T-cell (primary cell): Measurements from ENCODE around the gene AP5S1. TPM values are rescaled to one million over a fixed set of nuclear protein-coding genes. Genes with fewer than 3 reads are reported as not detected.
A peak's percentile ranks its signal among the peaks of the same experiment; 100 is the strongest.
"Not testable (repeated sequence)": the region's sequence is repeated elsewhere in the genome, so short reads cannot be mapped to it uniquely, and the experiment has no call there.

Experiments
- ATAC-seq, 4 experiments: fragments of 200-7000 bp in 3 of 4; fragments of 150-1000 bp in 1 of 4; cut with Tn5 transposase; replicated peaks in 1 of 4; 1 replicate in 3 of 4; 2 replicates in 1 of 4; pipeline ENCODE4 v1.10.0; 2021; ENCODE audit warnings: moderate library complexity in 3 of 4, mild to moderate bottlenecking in 2 of 4, moderate number of reproducible peaks in 1 of 4
- CTCF ChIA-PET, 2 donors: fragments of 300-600 bp; sonication (Branson Sonifier 250); formaldehyde crosslinking; loops; one replicate each; lab custom pipeline; 2022; ENCODE audit warnings: antibody characterized with exemption in 2 of 2; lab: Charles Lee
- POLR2A ChIA-PET, 2 donors: fragments of 300-600 bp; sonication (Branson Sonifier 250); formaldehyde crosslinking; loops; one replicate each; lab custom pipeline; 2022; ENCODE audit warnings: antibody characterized with exemption in 2 of 2; lab: Charles Lee
- DNase-seq, 35 experiments: peaks; one replicate each; pipeline versions ENCODE4 v3.0.0 to v3.0.0-alpha.2; 2013 to 2023
- H3K27ac ChIP-seq: one replicate; pipeline ENCODE4 v1.5.1; 2013; ENCODE audit warnings: low read length
- H3K27me3 ChIP-seq, 2 experiments: replicated peaks in 1 of 2; 1 replicate in 1 of 2; 2 replicates in 1 of 2; pipeline versions ENCODE4 v1.6.1 to v1.7.0; 2013; ENCODE audit warnings: low read length in 1 of 2, mixed read lengths in 1 of 2; ENCODE audit not compliant: control insufficient read depth in 2 of 2, insufficient read depth in 2 of 2; ENCODE audit errors: extremely low read depth in 1 of 2
- H3K36me3 ChIP-seq, 2 donors: 1 replicate in 1 of 2; 2 replicates in 1 of 2; pipeline versions ENCODE4 v1.6.1 to v1.7.0; 2013; ENCODE audit warnings: low read length in 1 of 2; ENCODE audit not compliant: control insufficient read depth in 2 of 2, insufficient read depth in 1 of 2; ENCODE audit errors: extremely low read depth in 1 of 2
- H3K4me1 ChIP-seq, 2 experiments: 1 replicate in 1 of 2; 2 replicates in 1 of 2; pipeline versions ENCODE4 v1.6.1 to v1.7.0; 2013; ENCODE audit warnings: low read length in 2 of 2, mixed read lengths in 1 of 2; ENCODE audit not compliant: insufficient read depth in 2 of 2, control insufficient read depth in 1 of 2; ENCODE audit errors: extremely low read depth in 1 of 2
- H3K4me3 ChIP-seq, 2 donors: 1 replicate in 1 of 2; 2 replicates in 1 of 2; pipeline versions ENCODE4 v1.5.1 to v1.7.0; 2013; ENCODE audit warnings: mild to moderate bottlenecking in 2 of 2, low read length in 1 of 2, moderate library complexity in 1 of 2; ENCODE audit not compliant: control insufficient read depth in 1 of 2; ENCODE audit errors: extremely low read depth in 1 of 2
- H3K9me3 ChIP-seq: 2 replicates; pipeline ENCODE4 v1.7.0; 2013
- H3K27ac Mint-ChIP-seq, 2 donors: one replicate each; pipeline ENCODE4 v1.8.0; 2020 to 2021; ENCODE audit warnings: mild to moderate bottlenecking in 2 of 2, mixed read lengths in 2 of 2
- H3K27me3 Mint-ChIP-seq, 2 donors: one replicate each; pipeline ENCODE4 v1.8.0; 2021 to 2022; ENCODE audit warnings: mixed read lengths in 2 of 2
- H3K36me3 Mint-ChIP-seq: one replicate; pipeline ENCODE4 v1.8.0; 2021; ENCODE audit warnings: mixed read lengths
- H3K4me1 Mint-ChIP-seq, 3 donors: one replicate each; pipeline ENCODE4 v1.8.0; 2020 to 2022; ENCODE audit warnings: mixed read lengths in 3 of 3, mild to moderate bottlenecking in 1 of 3
- H3K4me3 Mint-ChIP-seq, 3 donors: one replicate each; pipeline ENCODE4 v1.8.0; 2020 to 2022; ENCODE audit warnings: mild to moderate bottlenecking in 3 of 3, mixed read lengths in 3 of 3, moderate library complexity in 3 of 3
- H3K9me3 Mint-ChIP-seq, 3 donors: one replicate each; pipeline ENCODE4 v1.8.0; 2020 to 2022; ENCODE audit warnings: mixed read lengths in 3 of 3
- WGBS: methylation state at CpG from one replicate; pipeline ENCODE4 v1.1.5; 2013; ENCODE audit warnings: missing lambda C conversion rate; ENCODE audit not compliant: insufficient coverage; 5-methylcytosine and 5-hydroxymethylcytosine counted together
- total RNA-seq, 35 experiments: library from RNA in 6 of 35; stranded (reverse) in 6 of 35; fragments of 120-200 nt in 1 of 35; gene quantifications; one replicate each; pipeline versions ENCODE4 v1.2.1 to v1.2.4 and lab custom pipeline; 2013 to 2026

The AP5S1 gene
- total RNA-seq, 5 donors from 2014 or later (not counting 1 experiment from before 2014, with no cell fraction given) = 11.5 to 17.3 (median 14.4) TPM

GRCh38 chr20:3825526-3825925 is 5.2 kb downstream of the AP5S1 start:
- ChIA-PET POLR2A (no interaction called here), CTCF (no interaction called here)
- Histone ChIP-seq H3K9me3 (no peaks in the 10 kb centered on the region), H3K36me3 (peaks cover 15 to 44% of the 10 kb centered on the region in 2 donors), H3K4me1 (peaks cover 0 to 9% of the 10 kb centered on the region in 2 experiments), H3K27me3 (no peaks in the 10 kb centered on the region), H3K4me3 (no peak overlapping the region), H3K27ac (no peak overlapping the region)
- Mint-ChIP-seq H3K4me1 (peaks cover 10 to 15% (median 12%) of the 10 kb centered on the region in 3 donors), H3K36me3 (peaks cover 27% of the 10 kb centered on the region), H3K9me3 (no peaks in the 10 kb centered on the region), H3K27ac (peak overlapping the region in 1 of 2 donors; percentile 3), H3K4me3 (no peak overlapping the region), H3K27me3 (no peaks in the 10 kb centered on the region)
- WGBS = 88% methylated on average over 5 of the region's 7 CpGs
- ATAC-seq = no peak
- no peak for DNase-seq

GRCh38 chr20:3826420-3826819 is 6.1 kb downstream of the AP5S1 start:
- peak overlapping the region in 1 of 2 donors; percentile 52 for H3K27ac Mint-ChIP-seq
- 89% methylated on average over 1 of the region's 4 CpGs for WGBS

GRCh38 chr20:3828798-3829197 is 8.5 kb downstream of the AP5S1 start:
- no peak for ATAC-seq
- Mint-ChIP-seq H3K36me3 (peaks cover 16% of the 10 kb centered on the region), H3K9me3 (no peaks in the 10 kb centered on the region), H3K27ac (no peak overlapping the region), H3K27me3 (no peaks in the 10 kb centered on the region), H3K4me1 (no peaks in the 10 kb centered on the region), H3K4me3 (no peak overlapping the region)
- Histone ChIP-seq H3K36me3 (peaks cover 8 to 28% of the 10 kb centered on the region in 2 donors), H3K4me1 (no peaks in the 10 kb centered on the region), H3K4me3 (no peak overlapping the region), H3K27ac (no peak overlapping the region), H3K9me3 (no peaks in the 10 kb centered on the region), H3K27me3 (no peaks in the 10 kb centered on the region)
- WGBS = 93% methylated on average over 3 of the region's 3 CpGs
- no peak for DNase-seq
- POLR2A ChIA-PET = no interaction called here
- CTCF ChIA-PET = no interaction called here

More at GRCh38 chr20:3826420-3826819, 6.1 kb downstream of the AP5S1 start:
- Mint-ChIP-seq H3K36me3 (peaks cover 27% of the 10 kb centered on the region), H3K27me3 (no peaks in the 10 kb centered on the region), H3K9me3 (no peaks in the 10 kb centered on the region), H3K4me1 (peaks cover 4 to 7% (median 7%) of the 10 kb centered on the region in 3 donors), H3K4me3 (no peak overlapping the region)
- Histone ChIP-seq H3K27me3 (no peaks in the 10 kb centered on the region), H3K27ac (no peak overlapping the region), H3K4me3 (no peak overlapping the region), H3K9me3 (no peaks in the 10 kb centered on the region), H3K36me3 (peaks cover 15 to 44% of the 10 kb centered on the region in 2 donors), H3K4me1 (peaks cover 0 to 5% of the 10 kb centered on the region in 2 experiments)
- POLR2A ChIA-PET = no interaction called here
- no peak for ATAC-seq
- no peak for DNase-seq
- CTCF ChIA-PET = interaction anchor here in 1 of 2 donors (0.6 kb wide), 1 partner anchor 711 kb away, joined by 3 read pairs; no protein-coding TSS in a partner anchor

GRCh38 chr20:3829891-3830290 is 9.5 kb downstream of the AP5S1 start:
- CTCF ChIA-PET = interaction anchor here in 1 of 2 donors (0.7 kb wide), 1 partner anchor 28 kb away, joined by 4 read pairs; no protein-coding TSS in a partner anchor
- ATAC-seq, DNase-seq, H3K9me3 ChIP-seq, H3K27ac ChIP-seq, H3K9me3 Mint-ChIP-seq, H3K4me3 ChIP-seq, H3K27me3 Mint-ChIP-seq, H3K27me3 ChIP-seq, POLR2A ChIA-PET, H3K4me1 ChIP-seq, H3K27ac Mint-ChIP-seq, H3K4me3 Mint-ChIP-seq, H3K4me1 Mint-ChIP-seq: not testable (repeated sequence)
- peaks cover 15% of the 10 kb centered on the region for H3K36me3 Mint-ChIP-seq
- peaks cover 3 to 17% of the 10 kb centered on the region in 2 donors for H3K36me3 ChIP-seq
- WGBS = no CpG with 5 or more reads among the region's 5 CpGs

- CTCF ChIA-PET = interaction anchor here in 1 of 2 donors (0.7 kb wide), 2 partner anchors 25 to 311 kb away, joined by 4 read pairs; no protein-coding TSS in a partner anchor
- no peaks in the 10 kb centered on the region for H3K27me3 ChIP-seq
- no CpG with 5 or more reads among the region's 4 CpGs for WGBS
- Mint-ChIP-seq H3K36me3 (peaks cover 4% of the 10 kb centered on the region), H3K27me3 (no peaks in the 10 kb centered on the region), H3K4me3 (no peak overlapping the region), H3K27ac (no peak overlapping the region), H3K4me1 (peaks cover 0 to 10% (median 5%) of the 10 kb centered on the region in 3 donors), H3K9me3 (no peaks in the 10 kb centered on the region)
- no peaks in the 10 kb centered on the region for H3K9me3 ChIP-seq
- H3K4me1 ChIP-seq = peaks cover 4 to 5% of the 10 kb centered on the region in 2 experiments
- no peak for ATAC-seq
- no peak for DNase-seq
- H3K27ac ChIP-seq = no peak overlapping the region
- POLR2A ChIA-PET = no interaction called here
- no peaks in the 10 kb centered on the region for H3K36me3 ChIP-seq
- no peak overlapping the region for H3K4me3 ChIP-seq
These were observed 15.8 kb downstream of the AP5S1 start for GRCh38 chr20:3836132-3836531.

GRCh38 chr20:3839328-3839727 is 19.0 kb downstream of the AP5S1 start:
- peak overlapping the region in 1 of 3 donors; percentile 25 for H3K4me3 Mint-ChIP-seq
- H3K4me1 ChIP-seq = peaks cover 4 to 5% of the 10 kb centered on the region in 2 experiments
- peaks cover 4% of the 10 kb centered on the region for H3K36me3 Mint-ChIP-seq
- H3K27me3 Mint-ChIP-seq = no peaks in the 10 kb centered on the region
- H3K36me3 ChIP-seq = no peaks in the 10 kb centered on the region
- no peaks in the 10 kb centered on the region for H3K9me3 Mint-ChIP-seq
- DNase-seq (no peak), ATAC-seq (peak in 1 of 4 experiments; percentile 39)
- H3K4me3 ChIP-seq = no peak overlapping the region
- H3K27me3 ChIP-seq = no peaks in the 10 kb centered on the region
- ChIA-PET POLR2A (no interaction called here), CTCF (no interaction called here)
- no peak overlapping the region for H3K27ac ChIP-seq
- H3K27ac Mint-ChIP-seq = no peak overlapping the region
- WGBS = no CpG with 5 or more reads among the region's 3 CpGs
- H3K9me3 ChIP-seq = no peaks in the 10 kb centered on the region
- peaks cover 0 to 10% (median 5%) of the 10 kb centered on the region in 3 donors for H3K4me1 Mint-ChIP-seq
